K562 (cell line): ENCODE results near the gene RNF213. TPM values are rescaled to one million over a fixed set of nuclear protein-coding genes. Genes with fewer than 3 reads are reported as not detected.

ENCODE experiments used
- BMI1 ChIP-seq: fragments of 150-350 bp; IDR thresholded peaks from 2 replicates; pipeline ENCODE4 v1.6.1; 2014; ENCODE audit warnings: low read length
- CTCF ChIP-seq, 3 experiments: IDR thresholded peaks in 2 of 3; conservative IDR thresholded peaks in 1 of 3; 2 replicates each; pipeline ENCODE4 v1.5.1; 2011 to 2012; ENCODE audit warnings: low read length in 3 of 3, mild to moderate bottlenecking in 3 of 3, control low read depth in 2 of 3, improper control_type of control experiment in 1 of 3, inconsistent platforms in 1 of 3, low read depth in 1 of 3, mixed read lengths in 1 of 3, moderate library complexity in 1 of 3; ENCODE audit not compliant: insufficient read depth in 2 of 3
- HOMEZ ChIP-seq: fragments of 250-450 bp; sonication (Bioruptor Pico); IDR thresholded peaks from 2 replicates; pipeline ENCODE4 v1.4.0; 2020; ENCODE audit warnings: mild to moderate bottlenecking, moderate library complexity
- IRF9 ChIP-seq: fragments of 450-650 bp; IDR thresholded peaks from 2 replicates; pipeline ENCODE4 v1.6.1; 2016; ENCODE audit warnings: missing biosample characterization, missing genetic modification characterization
- POLR2B ChIP-seq: fragments of 450-650 bp; IDR thresholded peaks from 2 replicates; pipeline ENCODE4 v1.6.1; 2018; ENCODE audit warnings: low read depth; ENCODE audit not compliant: partially characterized antibody
- WHSC1 ChIP-seq: IDR thresholded peaks from one replicate; pipeline ENCODE4 v1.6.1; 2012; ENCODE audit warnings: low read length, control low read depth, inconsistent platforms
- ZBTB40 ChIP-seq, 2 experiments: fragments of 450-650 bp in 1 of 2; sonication (generic) in 1 of 2; formaldehyde crosslinking in 1 of 2; IDR thresholded peaks; 2 replicates each; pipeline versions ENCODE4 v1.7.1 to v1.9.0; 2016 to 2022; ENCODE audit warnings: inconsistent platforms in 1 of 2, mild to moderate bottlenecking in 1 of 2, missing genetic modification reagents in 1 of 2
- ZNF140 ChIP-seq: fragments of 250-450 bp; sonication (Bioruptor Pico); IDR thresholded peaks from 2 replicates; pipeline ENCODE4 v1.8.0; 2021; ENCODE audit warnings: moderate library complexity, mild to moderate bottlenecking, inconsistent platforms
- ZNF324 ChIP-seq: fragments of 250-450 bp; sonication (Bioruptor Pico); IDR thresholded peaks from 2 replicates; pipeline ENCODE4 v1.4.0; 2020; ENCODE audit warnings: mild to moderate bottlenecking
- ZNF507 ChIP-seq: conservative IDR thresholded peaks from 2 replicates; pipeline ENCODE4 v1.6.1; 2017; ENCODE audit warnings: missing genetic modification characterization, missing compliant biosample characterization
- ZNF512 ChIP-seq: IDR thresholded peaks from 2 replicates; pipeline ENCODE4 v1.6.1; 2016; ENCODE audit warnings: missing genetic modification characterization, missing compliant biosample characterization
- polyA plus RNA-seq, 8 experiments: library from polyadenylated mRNA; depleted of rRNA in 4 of 8; stranded (reverse) in 5 of 8; unstranded in 3 of 8; fragments of >200 nt; fragmentation: Nextera tagmentation in 2 of 8; fragmentation: Illumina TruSeq in 1 of 8; extraction: Ambion mirVana in 2 of 8; extraction: Trizol in 1 of 8; gene quantifications; 2 replicates each; pipeline versions ENCODE4 v1.2.1 to v1.2.3, GENCODE V29; 2011 to 2014; ENCODE audit warnings: inconsistent platforms in 1 of 8, missing spikeins in 1 of 8
- total RNA-seq, 7 experiments: library from RNA; depleted of rRNA in 6 of 7; stranded (reverse); fragments of >200 nt in 6 of 7; fragmentation: Illumina TruSeq in 2 of 7; extraction: Trizol in 2 of 7; gene quantifications; 2 replicates each; pipeline versions ENCODE4 v1.2.1 to v1.2.3, GENCODE V29; 2011 to 2021; ENCODE audit warnings: low replicate concordance in 1 of 7

The RNF213 gene
- total and polyA plus RNA-seq, 9 of the 15 experiments (the other 6 are each of a cell fraction or from before 2014, with no cell fraction given) = 5.3 to 33.6 (median 17.9) TPM

GRCh38 chr17:80220054-80220735 is 40.5 kb upstream of the RNF213 start, which contains the start of the genes SGSH and SLC26A11 (continued):
- TF ChIP-seq HOMEZ (CRISPR knock-in tag) (no peak), ZNF507 (no peak), BMI1 (no peak), ZBTB40 (IDR thresholded peaks at IDR 0.05) (0 out of 2 replicates have a peak, but pooled peaks have one; percentile 60), ZBTB40 (CRISPR knock-in tag; IDR thresholded peaks at IDR 0.05) (no peak), ZNF512 (tag) (no peak), CTCF (IDR thresholded peaks at IDR 0.05 in 2 of 3, conservative IDR thresholded peaks at IDR 0.05 in 1 of 3; ENCODE audit: insufficient read depth in 2 of 3, low read depth in 1 of 3, low read length in 3 of 3) (0 out of 6 replicates have a peak, but pooled peaks of 1 of the 3 experiments have one; percentile 4), ZNF140 (CRISPR knock-in tag) (no peak), WHSC1 (no peak), POLR2B (peak; percentile 50), ZNF324 (CRISPR knock-in tag) (no peak), IRF9 (tag) (no peak)
